NCI-H146 (cell line): ENCODE measurements around the gene PPEF2.
A peak's percentile ranks its signal among the peaks of the same experiment; 100 is the strongest.
"Not testable (repeated sequence)": the region's sequence is repeated elsewhere in the genome, so short reads cannot be mapped to it uniquely, and the experiment has no call there.

ENCODE experiments used
- DNase-seq: peaks from one replicate; lab custom pipeline; 2025; lab: John Stamatoyannopoulos, UW

PPEF2 gene

GRCh38 chr4:75902352-75902751, at the start of gene PPEF2:
Gene PPEF2, minus strand, starts transcription at chr4:75902452. Its CDS starts 6,127 bp downstream, at chr4:75896325.
- no peak for DNase-seq

GRCh38 chr4:75950213-75950815, 48.1 kb upstream of the PPEF2 start:
- DNase-seq: no peak

GRCh38 chr4:75948822-75949444, 46.7 kb upstream of the PPEF2 start:
- DNase-seq: no peak

GRCh38 chr4:75940692-75941253, 38.5 kb upstream of the PPEF2 start, which contains the start of gene NAAA:
Gene NAAA, minus strand, starts transcription at chr4:75941013. Its CDS starts 64 bp downstream, at chr4:75940949.
- DNase-seq: peak; percentile 83

- peak; percentile 80 for DNase-seq
Measured at GRCh38 chr4:75939890-75940691, 37.8 kb upstream of the PPEF2 start.

- no peak for DNase-seq
Measured at GRCh38 chr4:75935628-75936027, 33.4 kb upstream of the PPEF2 start.

GRCh38 chr4:75930152-75930551, 27.9 kb upstream of the PPEF2 start:
- DNase-seq: no peak

GRCh38 chr4:75924916-75925315, 22.7 kb upstream of the PPEF2 start:
- DNase-seq: peak; percentile 82

GRCh38 chr4:75924309-75924827, 22.1 kb upstream of the PPEF2 start:
- DNase-seq: peak; percentile 93

- no peak for DNase-seq
Measured at GRCh38 chr4:75922588-75922987, 20.3 kb upstream of the PPEF2 start.

- no peak for DNase-seq
Measured at GRCh38 chr4:75921910-75922309, 19.7 kb upstream of the PPEF2 start.

GRCh38 chr4:75920327-75920726, 18.1 kb upstream of the PPEF2 start:
- no peak for DNase-seq

- DNase-seq: no peak
Measured at GRCh38 chr4:75919920-75920319, 17.7 kb upstream of the PPEF2 start.

GRCh38 chr4:75916091-75916661, 13.9 kb upstream of the PPEF2 start:
- DNase-seq: peak; percentile 37

GRCh38 chr4:75912968-75913367, 10.7 kb upstream of the PPEF2 start:
- no peak for DNase-seq

GRCh38 chr4:75910831-75911230, 8.6 kb upstream of the PPEF2 start:
- DNase-seq: not testable (repeated sequence)

- DNase-seq: no peak
Measured at GRCh38 chr4:75909405-75909804, 7.2 kb upstream of the PPEF2 start.

- DNase-seq: no peak
Measured at GRCh38 chr4:75908555-75908954, 6.3 kb upstream of the PPEF2 start.

GRCh38 chr4:75907966-75908365, 5.7 kb upstream of the PPEF2 start:
- DNase-seq: no peak

- no peak for DNase-seq
Measured at GRCh38 chr4:75904076-75904475, 1.8 kb upstream of the PPEF2 start.

GRCh38 chr4:75898536-75898935, 3.7 kb downstream of the PPEF2 start:
- DNase-seq: no peak

GRCh38 chr4:75895744-75896314, 6.4 kb downstream of the PPEF2 start:
- peak; percentile 41 for DNase-seq
